Non-pigmented ciliary epithelial cell (primary cell): ENCODE measurements around the gene ASPG.

Source experiments
- DNase-seq: peaks from one replicate; pipeline ENCODE4 v3.0.0-alpha.2; 2010; ENCODE audit warnings: low read depth

The ASPG gene

GRCh38 chr14:104116756-104117340, 31.3 kb downstream of the ASPG start:
- no peak for DNase-seq

- no peak for DNase-seq
Observed at GRCh38 chr14:104117341-104118005, 32.0 kb downstream of the ASPG start.

- DNase-seq: no peak
Observed at GRCh38 chr14:104118006-104118844, 32.7 kb downstream of the ASPG start.

- DNase-seq: no peak
Observed at GRCh38 chr14:104119119-104119487, 33.6 kb downstream of the ASPG start.

GRCh38 chr14:104119488-104120251, 34.2 kb downstream of the ASPG start:
- no peak for DNase-seq

GRCh38 chr14:104120281-104120741, 34.8 kb downstream of the ASPG start:
- no peak for DNase-seq

GRCh38 chr14:104121142-104121541, 35.6 kb downstream of the ASPG start:
- no peak for DNase-seq

- no peak for DNase-seq
Observed at GRCh38 chr14:104123879-104124278, 38.4 kb downstream of the ASPG start.

GRCh38 chr14:104125011-104125410, 39.5 kb downstream of the ASPG start:
- no peak for DNase-seq

- DNase-seq: no peak
Observed at GRCh38 chr14:104126753-104127152, 41.3 kb downstream of the ASPG start.

GRCh38 chr14:104128981-104129380, 43.5 kb downstream of the ASPG start:
- no peak for DNase-seq

GRCh38 chr14:104129556-104129955, 44.1 kb downstream of the ASPG start:
- DNase-seq: no peak

GRCh38 chr14:104130974-104131651, 45.6 kb downstream of the ASPG start:
- no peak for DNase-seq

GRCh38 chr14:104131968-104132732, 46.6 kb downstream of the ASPG start:
- no peak for DNase-seq

GRCh38 chr14:104132981-104133380, 47.5 kb downstream of the ASPG start:
- DNase-seq: no peak

GRCh38 chr14:104133496-104133895, 48.0 kb downstream of the ASPG start:
- DNase-seq: no peak

- no peak for DNase-seq
Observed at GRCh38 chr14:104134061-104134965, 48.8 kb downstream of the ASPG start.

GRCh38 chr14:104135121-104135903, 49.8 kb downstream of the ASPG start:
- DNase-seq: no peak

- DNase-seq: no peak
Observed at GRCh38 chr14:104135904-104136471, 50.5 kb downstream of the ASPG start.
